HEK293T (cell line): Measurements from ENCODE around the gene EXD3.

Source experiments
- ELF4 ChIP-seq: fragments of 450-650 bp; IDR thresholded peaks from 2 replicates; pipeline ENCODE4 v1.6.1; 2017; ENCODE audit warnings: antibody characterized with exemption
- TARDBP ChIP-seq: fragments of 450-650 bp; IDR thresholded peaks from 2 replicates; pipeline ENCODE4 v1.6.1; 2016

DNA sequence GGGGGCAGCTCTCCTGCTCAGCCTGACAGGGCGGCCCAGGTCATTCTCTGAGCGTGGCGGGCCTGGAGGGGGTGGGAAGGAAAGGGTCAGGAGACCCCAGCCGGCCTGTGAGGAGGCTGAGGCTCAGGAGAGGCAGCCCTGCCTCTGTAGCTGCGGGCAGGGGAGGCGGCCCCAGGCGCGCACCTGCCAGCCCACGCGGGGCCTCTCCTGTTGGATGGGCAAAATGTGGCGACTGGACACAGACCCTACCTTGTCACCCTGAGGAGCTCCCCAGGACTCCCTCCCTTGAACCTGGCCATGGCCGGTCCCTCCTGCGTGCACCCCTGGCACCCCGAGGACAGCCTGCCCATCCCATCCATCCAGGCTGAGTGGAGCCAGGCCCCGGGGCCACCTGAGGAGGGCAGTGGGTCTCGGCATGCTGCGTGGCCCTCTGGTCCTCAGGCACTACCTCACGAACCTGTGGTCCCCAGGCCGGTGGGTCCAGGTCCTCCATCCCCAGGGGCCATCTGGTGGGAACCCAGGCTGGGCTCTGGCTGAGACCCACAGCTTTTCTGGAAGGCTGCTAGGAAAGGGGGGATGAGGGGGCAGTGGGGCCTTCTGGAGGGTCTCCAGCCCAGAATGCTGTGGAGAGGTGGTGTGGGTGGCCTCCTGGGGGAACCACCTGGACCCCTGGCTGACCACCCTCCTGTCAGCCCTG lies 105.8 kb downstream of the EXD3 start:
- TF ChIP-seq TARDBP, result no peak
- TF ChIP-seq ELF4, result no peak
